K562 (cell line): ENCODE measurements around the gene GABRP. TPM values are rescaled to one million over a fixed set of nuclear protein-coding genes. Genes with fewer than 3 reads are reported as not detected.

Source experiments
- ATAC-seq: fragments of 200-7000 bp; cut with Tn5 transposase; 3 replicates; pipeline ENCODE4 v1.9.1; 2020; ENCODE audit warnings: moderate library complexity
- BruUV-seq: library from RNA; stranded (reverse); fragments of 400-500 nt; replicated peaks from 2 replicates; lab custom pipeline; 2021; lab: Mats Ljungman, UMichigan
- CTCF ChIA-PET: fragments of 300-600 bp; formaldehyde crosslinking; extraction: SDS; loops from one replicate; lab custom pipeline; 2021; ENCODE audit warnings: low intra/inter-chr PET ratio; lab: Yijun Ruan, JAX
- POLR2A ChIA-PET: fragments of 300-600, 350-650 bp; sonication (Branson Sonifier 250); formaldehyde crosslinking; extraction: SDS; loops from one replicate; lab custom pipeline; 2021; ENCODE audit warnings: antibody characterized with exemption, inconsistent platforms; lab: Yijun Ruan, JAX
- DNase-seq, 4 experiments: peaks; one replicate each; pipeline versions ENCODE4 v3.0.0 to v3.0.0-alpha.2; 2011 to 2018; ENCODE audit warnings: low spot score in 3 of 4, mixed read lengths in 3 of 4; ENCODE audit errors: extremely low read depth in 1 of 4
- FAIRE-seq: peaks from 2 replicates; lab custom pipeline; 2011; peaks lifted over from hg19 to GRCh38; lab: Jason Lieb, UNC
- H2AFZ ChIP-seq: 2 replicates; pipeline ENCODE4 v1.6.0; 2011; ENCODE audit warnings: low read depth, low read length, control low read depth, inconsistent platforms
- H3K27ac ChIP-seq: fragments of 200-600 bp; 3 replicates; pipeline ENCODE4 v1.8.0; 2011; ENCODE audit warnings: low read depth, mild to moderate bottlenecking, control low read depth, inconsistent platforms, low read length, moderate library complexity, mixed read lengths; ENCODE audit errors: extremely low read depth
- H3K27me3 ChIP-seq, 2 experiments: fragments of 300-600 bp in 1 of 2; 2 replicates in 1 of 2; 3 replicates in 1 of 2; pipeline versions ENCODE4 v1.6.0 to v1.8.0; 2011; ENCODE audit warnings: inconsistent platforms in 2 of 2, low read length in 2 of 2, mild to moderate bottlenecking in 1 of 2, mixed read lengths in 1 of 2, moderate library complexity in 1 of 2; ENCODE audit not compliant: control insufficient read depth in 2 of 2, insufficient read depth in 2 of 2
- H3K36me3 ChIP-seq: fragments of 300-600 bp; 3 replicates; pipeline ENCODE4 v1.8.0; 2011; ENCODE audit warnings: mild to moderate bottlenecking, low read length, inconsistent platforms; ENCODE audit not compliant: control insufficient read depth, insufficient read depth
- H3K4me1 ChIP-seq, 2 experiments: fragments of 200-600 bp in 1 of 2; replicated peaks in 1 of 2; 2 replicates in 1 of 2; 3 replicates in 1 of 2; pipeline versions ENCODE4 v1.5.1 to v1.8.0; 2011; ENCODE audit warnings: inconsistent platforms in 2 of 2, low read length in 2 of 2, mild to moderate bottlenecking in 1 of 2, mixed read lengths in 1 of 2, moderate library complexity in 1 of 2; ENCODE audit not compliant: control insufficient read depth in 2 of 2, insufficient read depth in 2 of 2
- H3K4me2 ChIP-seq: 2 replicates; pipeline ENCODE4 v1.6.1; 2011; ENCODE audit warnings: low read length, control low read depth, inconsistent platforms, mixed read lengths; ENCODE audit not compliant: insufficient read depth
- H3K4me3 ChIP-seq: fragments of 200-600 bp; sonication (generic), shearing (Covaris generic); 2 replicates; pipeline ENCODE4 v1.5.1; 2016; ENCODE audit warnings: control low read depth, inconsistent platforms
- H3K79me2 ChIP-seq: fragments of 200-600 bp; 3 replicates; pipeline ENCODE4 v1.8.0; 2011; ENCODE audit warnings: low read length, inconsistent platforms; ENCODE audit not compliant: control insufficient read depth, insufficient read depth
- H3K9ac ChIP-seq, 2 experiments: 2 replicates each; pipeline versions ENCODE4 v1.6.0 to v1.6.1; 2011; ENCODE audit warnings: low read depth in 2 of 2, low read length in 2 of 2, control low read depth in 1 of 2, inconsistent platforms in 1 of 2, mild to moderate bottlenecking in 1 of 2, mixed read lengths in 1 of 2; ENCODE audit not compliant: insufficient read depth in 1 of 2
- H3K9me1 ChIP-seq: one replicate; pipeline ENCODE4 v1.6.0; 2011; ENCODE audit warnings: inconsistent platforms, mild to moderate bottlenecking, low read length, moderate library complexity; ENCODE audit not compliant: control insufficient read depth, insufficient read depth
- H3K9me3 ChIP-seq: replicated peaks from 2 replicates; pipeline ENCODE4 v1.5.1; 2011; ENCODE audit warnings: low read depth, low read length, inconsistent platforms; ENCODE audit not compliant: control insufficient read depth, insufficient read depth
- H4K20me1 ChIP-seq: replicated peaks from 2 replicates; pipeline ENCODE4 v1.6.1; 2011; ENCODE audit warnings: low read length, inconsistent platforms, mixed read lengths; ENCODE audit not compliant: control insufficient read depth, insufficient read depth
- ARHGAP35 ChIP-seq: fragments of 450-650 bp; IDR thresholded peaks from 2 replicates; pipeline ENCODE4 v1.6.1; 2018; ENCODE audit not compliant: partially characterized antibody
- CAMTA2 ChIP-seq: fragments of 250-450 bp; sonication (Bioruptor Pico); conservative IDR thresholded peaks from 2 replicates; pipeline ENCODE4 v1.5.1; 2022
- CBX2 ChIP-seq: fragments of 200-600 bp; sonication (generic); IDR thresholded peaks from one replicate; pipeline ENCODE4 v1.6.1; 2012; ENCODE audit warnings: mild to moderate bottlenecking, low read length, inconsistent platforms; ENCODE audit not compliant: insufficient read depth, poor library complexity, severe bottlenecking
- COPS2 ChIP-seq: fragments of 450-650 bp; conservative IDR thresholded peaks from 2 replicates; pipeline ENCODE4 v1.6.1; 2016; ENCODE audit warnings: mild to moderate bottlenecking, moderate library complexity
- SAFB ChIP-seq: fragments of 200-400 bp; formaldehyde crosslinking; IDR thresholded peaks from 2 replicates; pipeline ENCODE4 v1.6.1; 2017; ENCODE audit warnings: low read depth, low read length, borderline replicate concordance
- SREBF2 ChIP-seq: sonication (generic); formaldehyde crosslinking; IDR thresholded peaks from 2 replicates; pipeline ENCODE4 v1.4.0; 2020; ENCODE audit warnings: mild to moderate bottlenecking, missing genetic modification reagents
- SRSF3 ChIP-seq: fragments of 200-400 bp; formaldehyde crosslinking; IDR thresholded peaks from 2 replicates; pipeline ENCODE4 v1.6.1; 2016; ENCODE audit warnings: mild to moderate bottlenecking, low read length, moderate library complexity; ENCODE audit not compliant: insufficient read depth
- WGBS: fragments of 100-300 bp; shearing (Covaris generic); methylation state at CpG from one replicate; pipeline ENCODE4 v1.1.6; 2016; ENCODE audit warnings: low coverage, mixed read lengths; ENCODE audit not compliant: insufficient coverage; ENCODE audit errors: missing lambda C conversion rate; 5-methylcytosine and 5-hydroxymethylcytosine counted together
- in situ Hi-C: fragments of 300-500 bp; cut with MboI; formaldehyde crosslinking; loops from 4 replicates; pipeline ENCODE4 v1.15.0; 2018; ENCODE audit warnings: inconsistent platforms, mixed read lengths
- intact Hi-C: fragments of 100-400 bp; cut with micrococcal nuclease; formaldehyde crosslinking; loops from 2 replicates; pipeline ENCODE4 v1.14.2; 2022
- polyA plus RNA-seq, 8 experiments: library from polyadenylated mRNA; depleted of rRNA in 4 of 8; stranded (reverse) in 5 of 8; unstranded in 3 of 8; fragments of >200 nt; fragmentation: Nextera tagmentation in 2 of 8; fragmentation: Illumina TruSeq in 1 of 8; extraction: Ambion mirVana in 2 of 8; extraction: Trizol in 1 of 8; gene quantifications; 2 replicates each; pipeline versions ENCODE4 v1.2.1 to v1.2.3, GENCODE V29; 2011 to 2014; ENCODE audit warnings: inconsistent platforms in 1 of 8, missing spikeins in 1 of 8
- total RNA-seq, 7 experiments: library from RNA; depleted of rRNA in 6 of 7; stranded (reverse); fragments of >200 nt in 6 of 7; fragmentation: Illumina TruSeq in 2 of 7; extraction: Trizol in 2 of 7; gene quantifications; 2 replicates each; pipeline versions ENCODE4 v1.2.1 to v1.2.3, GENCODE V29; 2011 to 2021; ENCODE audit warnings: low replicate concordance in 1 of 7
- TF ChIP-seq, protein P1 (sequence below): fragments of 250-450 bp; sonication (Bioruptor Pico); IDR thresholded peaks from 2 replicates; pipeline ENCODE4 v1.5.0; 2022; ENCODE audit warnings: mild to moderate bottlenecking
- TF ChIP-seq, protein P2 (sequence below): fragments of 450-650 bp; conservative IDR thresholded peaks from 2 replicates; pipeline ENCODE4 v1.6.1; 2016; ENCODE audit warnings: missing genetic modification characterization, low read depth, mild to moderate bottlenecking, missing compliant biosample characterization, moderate library complexity
- TF ChIP-seq, protein P3 (sequence below): fragments of 450-650 bp; IDR thresholded peaks from 2 replicates; pipeline ENCODE4 v1.7.1; 2018; ENCODE audit warnings: mild to moderate bottlenecking, low read depth; ENCODE audit not compliant: partially characterized antibody
- TF ChIP-seq, protein P4 (sequence below): sonication (generic); formaldehyde crosslinking; IDR thresholded peaks from 2 replicates; pipeline ENCODE4 v1.4.0; 2020; ENCODE audit warnings: mild to moderate bottlenecking, missing genetic modification reagents
- TF ChIP-seq, protein P5 (sequence below): sonication (generic); formaldehyde crosslinking; IDR thresholded peaks from 2 replicates; pipeline ENCODE4 v1.8.0; 2022; ENCODE audit warnings: missing genetic modification reagents, mild to moderate bottlenecking, borderline replicate concordance

Gene GABRP
- total and polyA plus RNA-seq, 9 of the 15 experiments (the other 6 are each of a cell fraction or from before 2014, with no cell fraction given) = not detected

DNA sequence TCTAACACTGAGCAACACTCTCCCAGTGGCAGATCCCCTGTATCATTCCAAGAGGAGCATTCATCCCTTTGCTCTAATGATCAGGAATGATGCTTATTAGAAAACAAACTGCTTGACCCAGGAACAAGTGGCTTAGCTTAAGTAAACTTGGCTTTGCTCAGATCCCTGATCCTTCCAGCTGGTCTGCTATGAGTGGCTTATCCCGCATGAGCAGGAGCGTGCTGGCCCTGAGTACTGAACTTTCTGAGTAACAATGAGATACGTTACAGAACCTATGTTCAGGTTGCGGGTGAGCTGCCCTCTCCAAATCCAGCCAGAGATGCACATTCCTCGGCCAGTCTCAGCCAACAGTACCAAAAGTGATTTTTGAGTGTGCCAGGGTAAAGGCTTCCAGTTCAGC is 29.7 kb downstream of the GABRP start:
- in situ Hi-C loops (no loop called here), intact Hi-C loops (loop anchor here (10.0 kb wide), 1 partner anchor 352 kb away; no protein-coding TSS in a partner anchor)
- H3K9me1 ChIP-seq = no peaks in the 10 kb centered on the region
- no peaks in the 10 kb centered on the region for H3K79me2 ChIP-seq
- DNase-seq = no peak
- no peak for FAIRE-seq
- no peak overlapping the region for H2AFZ ChIP-seq
- no peak for ATAC-seq
- H3K9me3 ChIP-seq = no peaks in the 10 kb centered on the region
- no peak overlapping the region for H3K9ac ChIP-seq
- no peak overlapping the region for H3K27ac ChIP-seq
- 1% methylated on average over 5 of the region's 5 CpGs for WGBS
- H3K4me1 ChIP-seq = no peaks in the 10 kb centered on the region
- no peaks in the 10 kb centered on the region for H3K36me3 ChIP-seq
- H3K4me3 ChIP-seq = no peak overlapping the region
- H3K27me3 ChIP-seq = no peaks in the 10 kb centered on the region
- H4K20me1 ChIP-seq = no peaks in the 10 kb centered on the region
- ChIA-PET CTCF (no interaction called here), POLR2A (no interaction called here)
- BruUV-seq = no TSS peak
- no peak overlapping the region for H3K4me2 ChIP-seq
- TF ChIP-seq CBX2 (no peak), COPS2 (no peak), SREBF2 (no peak), ARHGAP35 (no peak), SAFB (no peak), SRSF3 (no peak), CAMTA2 (no peak)
- TF ChIP-seq, protein P1, sequence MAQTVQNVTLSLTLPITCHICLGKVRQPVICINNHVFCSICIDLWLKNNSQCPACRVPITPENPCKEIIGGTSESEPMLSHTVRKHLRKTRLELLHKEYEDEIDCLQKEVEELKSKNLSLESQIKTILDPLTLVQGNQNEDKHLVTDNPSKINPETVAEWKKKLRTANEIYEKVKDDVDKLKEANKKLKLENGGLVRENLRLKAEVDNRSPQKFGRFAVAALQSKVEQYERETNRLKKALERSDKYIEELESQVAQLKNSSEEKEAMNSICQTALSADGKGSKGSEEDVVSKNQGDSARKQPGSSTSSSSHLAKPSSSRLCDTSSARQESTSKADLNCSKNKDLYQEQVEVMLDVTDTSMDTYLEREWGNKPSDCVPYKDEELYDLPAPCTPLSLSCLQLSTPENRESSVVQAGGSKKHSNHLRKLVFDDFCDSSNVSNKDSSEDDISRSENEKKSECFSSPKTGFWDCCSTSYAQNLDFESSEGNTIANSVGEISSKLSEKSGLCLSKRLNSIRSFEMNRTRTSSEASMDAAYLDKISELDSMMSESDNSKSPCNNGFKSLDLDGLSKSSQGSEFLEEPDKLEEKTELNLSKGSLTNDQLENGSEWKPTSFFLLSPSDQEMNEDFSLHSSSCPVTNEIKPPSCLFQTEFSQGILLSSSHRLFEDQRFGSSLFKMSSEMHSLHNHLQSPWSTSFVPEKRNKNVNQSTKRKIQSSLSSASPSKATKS (CRISPR knock-in tag) = no peak
- TF ChIP-seq, protein P2, sequence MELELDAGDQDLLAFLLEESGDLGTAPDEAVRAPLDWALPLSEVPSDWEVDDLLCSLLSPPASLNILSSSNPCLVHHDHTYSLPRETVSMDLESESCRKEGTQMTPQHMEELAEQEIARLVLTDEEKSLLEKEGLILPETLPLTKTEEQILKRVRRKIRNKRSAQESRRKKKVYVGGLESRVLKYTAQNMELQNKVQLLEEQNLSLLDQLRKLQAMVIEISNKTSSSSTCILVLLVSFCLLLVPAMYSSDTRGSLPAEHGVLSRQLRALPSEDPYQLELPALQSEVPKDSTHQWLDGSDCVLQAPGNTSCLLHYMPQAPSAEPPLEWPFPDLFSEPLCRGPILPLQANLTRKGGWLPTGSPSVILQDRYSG = no peak
- TF ChIP-seq, protein P3, sequence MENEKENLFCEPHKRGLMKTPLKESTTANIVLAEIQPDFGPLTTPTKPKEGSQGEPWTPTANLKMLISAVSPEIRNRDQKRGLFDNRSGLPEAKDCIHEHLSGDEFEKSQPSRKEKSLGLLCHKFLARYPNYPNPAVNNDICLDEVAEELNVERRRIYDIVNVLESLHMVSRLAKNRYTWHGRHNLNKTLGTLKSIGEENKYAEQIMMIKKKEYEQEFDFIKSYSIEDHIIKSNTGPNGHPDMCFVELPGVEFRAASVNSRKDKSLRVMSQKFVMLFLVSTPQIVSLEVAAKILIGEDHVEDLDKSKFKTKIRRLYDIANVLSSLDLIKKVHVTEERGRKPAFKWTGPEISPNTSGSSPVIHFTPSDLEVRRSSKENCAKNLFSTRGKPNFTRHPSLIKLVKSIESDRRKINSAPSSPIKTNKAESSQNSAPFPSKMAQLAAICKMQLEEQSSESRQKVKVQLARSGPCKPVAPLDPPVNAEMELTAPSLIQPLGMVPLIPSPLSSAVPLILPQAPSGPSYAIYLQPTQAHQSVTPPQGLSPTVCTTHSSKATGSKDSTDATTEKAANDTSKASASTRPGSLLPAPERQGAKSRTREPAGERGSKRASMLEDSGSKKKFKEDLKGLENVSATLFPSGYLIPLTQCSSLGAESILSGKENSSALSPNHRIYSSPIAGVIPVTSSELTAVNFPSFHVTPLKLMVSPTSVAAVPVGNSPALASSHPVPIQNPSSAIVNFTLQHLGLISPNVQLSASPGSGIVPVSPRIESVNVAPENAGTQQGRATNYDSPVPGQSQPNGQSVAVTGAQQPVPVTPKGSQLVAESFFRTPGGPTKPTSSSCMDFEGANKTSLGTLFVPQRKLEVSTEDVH = no peak
- TF ChIP-seq, protein P4, sequence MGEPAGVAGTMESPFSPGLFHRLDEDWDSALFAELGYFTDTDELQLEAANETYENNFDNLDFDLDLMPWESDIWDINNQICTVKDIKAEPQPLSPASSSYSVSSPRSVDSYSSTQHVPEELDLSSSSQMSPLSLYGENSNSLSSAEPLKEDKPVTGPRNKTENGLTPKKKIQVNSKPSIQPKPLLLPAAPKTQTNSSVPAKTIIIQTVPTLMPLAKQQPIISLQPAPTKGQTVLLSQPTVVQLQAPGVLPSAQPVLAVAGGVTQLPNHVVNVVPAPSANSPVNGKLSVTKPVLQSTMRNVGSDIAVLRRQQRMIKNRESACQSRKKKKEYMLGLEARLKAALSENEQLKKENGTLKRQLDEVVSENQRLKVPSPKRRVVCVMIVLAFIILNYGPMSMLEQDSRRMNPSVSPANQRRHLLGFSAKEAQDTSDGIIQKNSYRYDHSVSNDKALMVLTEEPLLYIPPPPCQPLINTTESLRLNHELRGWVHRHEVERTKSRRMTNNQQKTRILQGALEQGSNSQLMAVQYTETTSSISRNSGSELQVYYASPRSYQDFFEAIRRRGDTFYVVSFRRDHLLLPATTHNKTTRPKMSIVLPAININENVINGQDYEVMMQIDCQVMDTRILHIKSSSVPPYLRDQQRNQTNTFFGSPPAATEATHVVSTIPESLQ (CRISPR knock-in tag) = no peak
- TF ChIP-seq, protein P5, sequence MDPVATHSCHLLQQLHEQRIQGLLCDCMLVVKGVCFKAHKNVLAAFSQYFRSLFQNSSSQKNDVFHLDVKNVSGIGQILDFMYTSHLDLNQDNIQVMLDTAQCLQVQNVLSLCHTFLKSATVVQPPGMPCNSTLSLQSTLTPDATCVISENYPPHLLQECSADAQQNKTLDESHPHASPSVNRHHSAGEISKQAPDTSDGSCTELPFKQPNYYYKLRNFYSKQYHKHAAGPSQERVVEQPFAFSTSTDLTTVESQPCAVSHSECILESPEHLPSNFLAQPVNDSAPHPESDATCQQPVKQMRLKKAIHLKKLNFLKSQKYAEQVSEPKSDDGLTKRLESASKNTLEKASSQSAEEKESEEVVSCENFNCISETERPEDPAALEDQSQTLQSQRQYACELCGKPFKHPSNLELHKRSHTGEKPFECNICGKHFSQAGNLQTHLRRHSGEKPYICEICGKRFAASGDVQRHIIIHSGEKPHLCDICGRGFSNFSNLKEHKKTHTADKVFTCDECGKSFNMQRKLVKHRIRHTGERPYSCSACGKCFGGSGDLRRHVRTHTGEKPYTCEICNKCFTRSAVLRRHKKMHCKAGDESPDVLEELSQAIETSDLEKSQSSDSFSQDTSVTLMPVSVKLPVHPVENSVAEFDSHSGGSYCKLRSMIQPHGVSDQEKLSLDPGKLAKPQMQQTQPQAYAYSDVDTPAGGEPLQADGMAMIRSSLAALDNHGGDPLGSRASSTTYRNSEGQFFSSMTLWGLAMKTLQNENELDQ (CRISPR knock-in tag) = no peak
